DOHH2 (cell line): ENCODE data around the gene IMMP2L.

ENCODE experiments used
- H3F3A ChIP-seq: fragments of 200-600 bp; sonication (generic), shearing (Covaris generic); 2 replicates; pipeline ENCODE4 v1.6.0; 2016; ENCODE audit warnings: antibody characterized with exemption, mild to moderate bottlenecking; ENCODE audit not compliant: control insufficient read depth, insufficient read depth
- H3K27ac ChIP-seq: fragments of 200-600 bp; sonication (generic); 2 replicates; pipeline ENCODE4 v1.5.1; 2014; ENCODE audit warnings: low read depth, mild to moderate bottlenecking, low read length, moderate library complexity
- H3K27me3 ChIP-seq: fragments of 200-600 bp; sonication (generic); 2 replicates; pipeline ENCODE4 v1.6.1; 2014; ENCODE audit warnings: mild to moderate bottlenecking, low read length, mixed read lengths; ENCODE audit not compliant: control insufficient read depth
- H3K36me3 ChIP-seq: fragments of 200-600 bp; sonication (generic); 2 replicates; pipeline ENCODE4 v1.6.1; 2014; ENCODE audit warnings: mild to moderate bottlenecking, low read length, moderate library complexity, mixed read lengths; ENCODE audit not compliant: control insufficient read depth
- H3K4me1 ChIP-seq: fragments of 200-600 bp; sonication (generic); 2 replicates; pipeline ENCODE4 v1.6.1; 2014; ENCODE audit warnings: mild to moderate bottlenecking, low read length, mixed read lengths; ENCODE audit not compliant: control insufficient read depth
- H3K4me2 ChIP-seq: fragments of 200-600 bp; sonication (generic); 2 replicates; pipeline ENCODE4 v1.6.0; 2014; ENCODE audit warnings: mild to moderate bottlenecking, low read length, moderate library complexity
- H3K4me3 ChIP-seq: fragments of 200-600 bp; sonication (generic); 2 replicates; pipeline ENCODE4 v1.5.1; 2014; ENCODE audit warnings: mild to moderate bottlenecking, low read length, mixed read lengths
- H3K79me2 ChIP-seq: fragments of 200-600 bp; sonication (generic); 2 replicates; pipeline ENCODE4 v1.6.1; 2014; ENCODE audit warnings: mild to moderate bottlenecking, low read length, mixed read lengths; ENCODE audit not compliant: control insufficient read depth
- H3K9me2 ChIP-seq: fragments of 200-600 bp; sonication (generic); replicated peaks from 2 replicates; pipeline ENCODE4 v1.6.1; 2014; ENCODE audit warnings: mild to moderate bottlenecking, low read length, mixed read lengths; ENCODE audit not compliant: control insufficient read depth
- H3K9me3 ChIP-seq: fragments of 200-600 bp; sonication (generic); 2 replicates; pipeline ENCODE4 v1.6.1; 2014; ENCODE audit warnings: antibody characterized with exemption, low read length, mixed read lengths; ENCODE audit not compliant: control insufficient read depth, insufficient read depth
- H4K20me1 ChIP-seq: fragments of 200-600 bp; sonication (generic); 2 replicates; pipeline ENCODE4 v1.6.0; 2014; ENCODE audit warnings: low read depth, mild to moderate bottlenecking, antibody characterized with exemption, low read length, moderate library complexity; ENCODE audit not compliant: control insufficient read depth, insufficient read depth
- EZH2phosphoT487 ChIP-seq: fragments of 200-600 bp; sonication (generic); IDR thresholded peaks from 2 replicates; pipeline ENCODE4 v1.6.1; 2017; ENCODE audit warnings: borderline replicate concordance, mild to moderate bottlenecking, antibody characterized with exemption, low read length, moderate library complexity, mixed read lengths
- TF ChIP-seq, protein P1 (sequence below): fragments of 200-600 bp; sonication (generic); IDR thresholded peaks from one replicate; pipeline ENCODE4 v1.5.1; 2014; ENCODE audit warnings: antibody characterized with exemption, mild to moderate bottlenecking, low read depth, low read length; ENCODE audit not compliant: poor library complexity, severe bottlenecking

Gene IMMP2L

GRCh38 chr7:110784749-110785148 is 777.5 kb downstream of the IMMP2L start:
- Histone ChIP-seq H3K4me3 (no peak overlapping the region), H3K4me2 (no peak overlapping the region), H3K36me3 (no peaks in the 10 kb centered on the region), H3K27ac (no peak overlapping the region), H3K27me3 (no peaks in the 10 kb centered on the region), H3F3A (no peaks in the 10 kb centered on the region), H3K4me1 (no peaks in the 10 kb centered on the region), H3K9me3 (no peaks in the 10 kb centered on the region), H3K9me2 (no peaks in the 10 kb centered on the region), H4K20me1 (no peaks in the 10 kb centered on the region), H3K79me2 (no peaks in the 10 kb centered on the region)
- TF ChIP-seq EZH2phosphoT487: no peak
- TF ChIP-seq, protein P1, sequence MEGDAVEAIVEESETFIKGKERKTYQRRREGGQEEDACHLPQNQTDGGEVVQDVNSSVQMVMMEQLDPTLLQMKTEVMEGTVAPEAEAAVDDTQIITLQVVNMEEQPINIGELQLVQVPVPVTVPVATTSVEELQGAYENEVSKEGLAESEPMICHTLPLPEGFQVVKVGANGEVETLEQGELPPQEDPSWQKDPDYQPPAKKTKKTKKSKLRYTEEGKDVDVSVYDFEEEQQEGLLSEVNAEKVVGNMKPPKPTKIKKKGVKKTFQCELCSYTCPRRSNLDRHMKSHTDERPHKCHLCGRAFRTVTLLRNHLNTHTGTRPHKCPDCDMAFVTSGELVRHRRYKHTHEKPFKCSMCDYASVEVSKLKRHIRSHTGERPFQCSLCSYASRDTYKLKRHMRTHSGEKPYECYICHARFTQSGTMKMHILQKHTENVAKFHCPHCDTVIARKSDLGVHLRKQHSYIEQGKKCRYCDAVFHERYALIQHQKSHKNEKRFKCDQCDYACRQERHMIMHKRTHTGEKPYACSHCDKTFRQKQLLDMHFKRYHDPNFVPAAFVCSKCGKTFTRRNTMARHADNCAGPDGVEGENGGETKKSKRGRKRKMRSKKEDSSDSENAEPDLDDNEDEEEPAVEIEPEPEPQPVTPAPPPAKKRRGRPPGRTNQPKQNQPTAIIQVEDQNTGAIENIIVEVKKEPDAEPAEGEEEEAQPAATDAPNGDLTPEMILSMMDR: no peak

GRCh38 chr7:110780712-110781111 is 781.6 kb downstream of the IMMP2L start:
- H3K4me2 ChIP-seq: no peak overlapping the region
- H3K79me2 ChIP-seq: no peaks in the 10 kb centered on the region
- no peaks in the 10 kb centered on the region for H3K9me2 ChIP-seq
- no peak overlapping the region for H3K27ac ChIP-seq
- TF ChIP-seq, protein P1: no peak
- TF ChIP-seq EZH2phosphoT487: no peak
- H3K4me3 ChIP-seq: no peak overlapping the region
- no peaks in the 10 kb centered on the region for H3K36me3 ChIP-seq
- H4K20me1 ChIP-seq: no peaks in the 10 kb centered on the region
- H3K9me3 ChIP-seq: no peaks in the 10 kb centered on the region
- no peaks in the 10 kb centered on the region for H3F3A ChIP-seq
- H3K27me3 ChIP-seq: no peaks in the 10 kb centered on the region
- no peaks in the 10 kb centered on the region for H3K4me1 ChIP-seq

DNA sequence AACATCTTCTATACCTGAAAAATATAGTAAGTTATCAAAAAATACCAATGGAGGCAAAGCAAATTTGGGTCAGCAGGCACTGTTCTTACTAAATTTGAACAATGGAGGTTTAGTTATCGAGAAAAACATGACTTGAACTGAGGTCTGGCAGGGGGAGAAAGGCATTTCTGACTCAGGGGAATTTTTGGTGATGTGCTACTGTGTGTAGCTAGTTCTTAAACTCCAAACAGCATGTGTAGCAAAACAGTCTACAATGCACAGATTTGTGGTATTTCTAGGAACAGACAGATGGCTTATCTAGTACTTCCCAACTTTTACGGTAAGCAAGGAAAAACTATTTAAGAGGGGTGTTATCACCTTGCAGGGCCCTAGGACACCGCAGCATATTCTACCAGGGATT is 783.0 kb downstream of the IMMP2L start:
- no peaks in the 10 kb centered on the region for H3K27me3 ChIP-seq
- no peaks in the 10 kb centered on the region for H3F3A ChIP-seq
- H3K4me2 ChIP-seq: no peak overlapping the region
- TF ChIP-seq, protein P1: no peak
- no peak for TF ChIP-seq EZH2phosphoT487
- H4K20me1 ChIP-seq: no peaks in the 10 kb centered on the region
- H3K27ac ChIP-seq: no peak overlapping the region
- H3K4me3 ChIP-seq: no peak overlapping the region
- H3K9me2 ChIP-seq: no peaks in the 10 kb centered on the region
- no peaks in the 10 kb centered on the region for H3K9me3 ChIP-seq
- no peaks in the 10 kb centered on the region for H3K36me3 ChIP-seq
- no peaks in the 10 kb centered on the region for H3K4me1 ChIP-seq
- no peaks in the 10 kb centered on the region for H3K79me2 ChIP-seq

DNA sequence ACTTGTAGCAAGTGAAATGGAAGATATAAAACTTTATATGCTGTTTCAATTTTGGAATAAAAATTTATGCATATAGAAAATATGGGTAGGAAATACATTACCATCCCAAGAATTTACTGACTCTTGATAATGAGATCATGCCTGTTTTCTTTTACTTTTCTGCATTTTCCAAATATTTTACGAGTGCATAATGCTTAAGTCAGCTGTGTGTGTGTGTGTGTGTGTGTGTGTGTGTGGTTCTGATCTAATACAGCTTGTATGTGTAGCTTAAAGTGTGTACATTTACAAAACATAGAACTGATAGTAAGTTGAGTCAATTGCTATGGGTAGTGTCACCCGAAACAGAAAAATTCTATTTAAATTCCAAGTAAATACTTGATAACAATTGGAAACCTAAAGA is 787.2 kb downstream of the IMMP2L start:
- H3F3A ChIP-seq: no peaks in the 10 kb centered on the region
- no peaks in the 10 kb centered on the region for H3K36me3 ChIP-seq
- no peaks in the 10 kb centered on the region for H4K20me1 ChIP-seq
- H3K27me3 ChIP-seq: no peaks in the 10 kb centered on the region
- TF ChIP-seq EZH2phosphoT487: no peak
- TF ChIP-seq, protein P1: no peak
- no peak overlapping the region for H3K4me2 ChIP-seq
- no peaks in the 10 kb centered on the region for H3K9me2 ChIP-seq
- no peaks in the 10 kb centered on the region for H3K9me3 ChIP-seq
- H3K27ac ChIP-seq: no peak overlapping the region
- H3K79me2 ChIP-seq: no peaks in the 10 kb centered on the region
- H3K4me1 ChIP-seq: no peaks in the 10 kb centered on the region
- H3K4me3 ChIP-seq: no peak overlapping the region
